HCT116 (cell line): ENCODE measurements around the gene STOX2. TPM values are rescaled to one million over a fixed set of nuclear protein-coding genes. Genes with fewer than 3 reads are reported as not detected.

Experiments
- ATAC-seq: fragments of 200-7000 bp; cut with Tn5 transposase; 2 replicates; pipeline ENCODE4 v1.9.1; 2020; ENCODE audit warnings: mild to moderate bottlenecking, moderate library complexity
- BruUV-seq: library from RNA; stranded (reverse); fragments of 400-500 nt; replicated peaks from 2 replicates; lab custom pipeline; 2021; lab: Mats Ljungman, UMichigan
- CTCF ChIA-PET: fragments of 300-600 bp; sonication (Branson Sonifier 250); formaldehyde crosslinking; loops from one replicate; lab custom pipeline; 2021; ENCODE audit warnings: antibody characterized with exemption; lab: Charles Lee
- POLR2A ChIA-PET: fragments of 300-600, 350-600 bp; sonication (Branson Sonifier 250); formaldehyde crosslinking; loops from one replicate; lab custom pipeline; 2021; ENCODE audit warnings: antibody characterized with exemption; lab: Charles Lee
- RAD21 ChIA-PET, 2 experiments: fragments of 300-600 bp; sonication (Branson Sonifier 250); formaldehyde crosslinking; loops; one replicate each; lab custom pipeline; 2023; ENCODE audit warnings: low total read pairs in 2 of 2; ENCODE audit not compliant: uncharacterized antibody in 2 of 2, unreplicated experiment in 2 of 2, low non-redundant PET in 1 of 2; lab: Charles Lee
- DNase-seq: peaks from one replicate; pipeline ENCODE4 v3.0.0-alpha.2; 2010; ENCODE audit warnings: low read depth, low spot score
- H2AFZ ChIP-seq: fragments of 200-600 bp; shearing (Covaris generic), sonication (generic); 2 replicates; pipeline ENCODE4 v1.6.1; 2017; ENCODE audit warnings: low read depth, mixed run types, mixed read lengths, antibody characterized with exemption, low read length; ENCODE audit not compliant: poor library complexity, severe bottlenecking
- H3K27ac ChIP-seq: 2 replicates; pipeline ENCODE4 v1.5.1; 2012; ENCODE audit warnings: low read depth, low read length
- H3K27me3 ChIP-seq: fragments of 200-600 bp; sonication (generic); 2 replicates; pipeline ENCODE4 v1.6.1; 2016; ENCODE audit warnings: mixed run types, low read length, mixed read lengths; ENCODE audit not compliant: insufficient read depth
- H3K36me3 ChIP-seq, 2 experiments: fragments of 200-500 bp in 1 of 2; fragments of 200-600 bp in 1 of 2; sonication (Bioruptor generic) in 1 of 2; sonication (generic) in 1 of 2; 2 replicates each; pipeline versions ENCODE4 v1.5.1 to v1.6.1; 2014 to 2016; ENCODE audit warnings: low read length in 2 of 2, inconsistent platforms in 1 of 2, mixed read lengths in 1 of 2, mixed run types in 1 of 2; ENCODE audit not compliant: insufficient read depth in 2 of 2, control insufficient read depth in 1 of 2
- H3K4me1 ChIP-seq, 2 experiments: fragments of 200-600 bp in 1 of 2; sonication (generic) in 1 of 2; 2 replicates each; pipeline versions ENCODE4 v1.5.1 to v1.6.1; 2012 to 2017; ENCODE audit warnings: low read length in 2 of 2, inconsistent platforms in 1 of 2, mild to moderate bottlenecking in 1 of 2, mixed read lengths in 1 of 2, mixed run types in 1 of 2, moderate library complexity in 1 of 2; ENCODE audit not compliant: insufficient read depth in 2 of 2, control insufficient read depth in 1 of 2
- H3K4me2 ChIP-seq: fragments of 200-600 bp; sonication (generic); 2 replicates; pipeline ENCODE4 v1.6.1; 2017; ENCODE audit warnings: mixed run types, low read length, mixed read lengths
- H3K4me3 ChIP-seq, 2 experiments: fragments of 200-600 bp in 1 of 2; sonication (generic) in 1 of 2; replicated peaks in 1 of 2; 2 replicates each; pipeline ENCODE4 v1.5.1; 2011 to 2016; ENCODE audit warnings: low read length in 2 of 2, control low read depth in 1 of 2, low read depth in 1 of 2, mild to moderate bottlenecking in 1 of 2, mixed read lengths in 1 of 2, mixed run types in 1 of 2
- H3K79me2 ChIP-seq: fragments of 200-600 bp; sonication (generic); 2 replicates; pipeline ENCODE4 v1.6.1; 2017; ENCODE audit warnings: mild to moderate bottlenecking, mixed run types, low read length, moderate library complexity, mixed read lengths; ENCODE audit not compliant: insufficient read depth
- H3K9ac ChIP-seq: fragments of 200-600 bp; sonication (generic); 2 replicates; pipeline ENCODE4 v1.6.1; 2016; ENCODE audit warnings: low read length, mixed read lengths
- H3K9me2 ChIP-seq: fragments of 200-600 bp; sonication (generic), shearing (Covaris generic); 2 replicates; pipeline ENCODE4 v1.6.1; 2017; ENCODE audit warnings: mixed run types, mild to moderate bottlenecking, moderate library complexity; ENCODE audit not compliant: insufficient read depth
- H3K9me3 ChIP-seq, 2 experiments: fragments of 200-500 bp in 1 of 2; fragments of 200-600 bp in 1 of 2; sonication (Bioruptor generic) in 1 of 2; sonication (generic) in 1 of 2; 2 replicates each; pipeline ENCODE4 v1.6.1; 2014 to 2017; ENCODE audit warnings: low read length in 2 of 2, mixed read lengths in 2 of 2, inconsistent platforms in 1 of 2, low read depth in 1 of 2, mild to moderate bottlenecking in 1 of 2, mixed run types in 1 of 2, moderate library complexity in 1 of 2; ENCODE audit not compliant: control insufficient read depth in 1 of 2, insufficient read depth in 1 of 2
- H4K20me1 ChIP-seq: fragments of 200-600 bp; sonication (generic), shearing (Covaris generic); 2 replicates; pipeline ENCODE4 v1.6.1; 2017; ENCODE audit warnings: mixed run types, mild to moderate bottlenecking, moderate library complexity; ENCODE audit not compliant: insufficient read depth
- ELF1 ChIP-seq: IDR thresholded peaks from 2 replicates; pipeline ENCODE4 v1.6.1; 2012; ENCODE audit warnings: low read depth, borderline replicate concordance
- EZH2phosphoT487 ChIP-seq: fragments of 200-600 bp; IDR thresholded peaks from 2 replicates; pipeline ENCODE4 v1.6.1; 2018; ENCODE audit warnings: antibody characterized with exemption, borderline replicate concordance
- SIN3A ChIP-seq: IDR thresholded peaks from 2 replicates; pipeline ENCODE4 v1.6.1; 2012; ENCODE audit warnings: low read depth
- ZFX ChIP-seq: fragments of 450-650 bp; IDR thresholded peaks from 2 replicates; pipeline ENCODE4 v1.6.1; 2017
- ZNF274 ChIP-seq: fragments of 200-500 bp; sonication (Bioruptor generic); IDR thresholded peaks from 2 replicates; pipeline ENCODE4 v1.6.1; 2014; ENCODE audit warnings: mild to moderate bottlenecking, low read depth, low read length, inconsistent platforms
- intact Hi-C: fragments of 100-400 bp; cut with micrococcal nuclease; formaldehyde crosslinking; loops from 2 replicates; pipeline ENCODE4 v1.10.0; 2022
- total RNA-seq: library from RNA; stranded (reverse); gene quantifications from one replicate; pipeline ENCODE4 v1.2.1, GENCODE V29; 2021; ENCODE audit not compliant: unreplicated experiment
- TF ChIP-seq, protein P1 (sequence below), 3 experiments: fragments of 200-600 bp in 1 of 3; sonication (generic) in 1 of 3; IDR thresholded peaks in 2 of 3; conservative IDR thresholded peaks in 1 of 3; 2 replicates each; pipeline ENCODE4 v1.5.1; 2012 to 2017; ENCODE audit warnings: low read depth in 2 of 3, low read length in 2 of 3, antibody characterized with exemption in 1 of 3, borderline replicate concordance in 1 of 3, control low read depth in 1 of 3, mild to moderate bottlenecking in 1 of 3, mixed read lengths in 1 of 3, mixed run types in 1 of 3, moderate library complexity in 1 of 3; ENCODE audit not compliant: insufficient read depth in 1 of 3
- TF ChIP-seq, protein P2 (sequence below): IDR thresholded peaks from 2 replicates; pipeline ENCODE4 v1.6.1; 2012; ENCODE audit warnings: low read depth

Gene STOX2
- total RNA-seq, 1 experiment from 2014 or later = 6.3 TPM

DNA sequence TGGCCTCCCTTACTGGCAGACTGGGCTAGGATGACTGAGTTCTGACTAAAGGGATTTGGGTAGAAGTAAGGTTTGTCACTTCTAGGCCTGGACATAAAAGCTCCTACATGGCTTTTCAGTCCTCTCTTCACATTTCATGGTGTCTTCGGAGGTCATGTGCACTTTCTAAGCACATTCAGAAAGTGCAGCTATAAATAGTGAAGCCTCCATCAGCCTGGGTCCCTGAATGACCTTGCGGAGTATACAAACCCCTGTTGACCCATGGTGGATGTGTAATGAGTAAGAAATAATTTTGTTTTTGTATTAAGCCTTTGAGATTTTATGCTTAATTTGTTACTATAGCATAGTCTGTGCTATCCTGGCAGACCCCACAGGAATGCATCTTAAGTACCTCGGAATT is 154.0 kb downstream of the STOX2 start:
- H3K9ac ChIP-seq = no peak overlapping the region
- H3K79me2 ChIP-seq = no peaks in the 10 kb centered on the region
- no peak for TF ChIP-seq EZH2phosphoT487
- TF ChIP-seq, protein P1, sequence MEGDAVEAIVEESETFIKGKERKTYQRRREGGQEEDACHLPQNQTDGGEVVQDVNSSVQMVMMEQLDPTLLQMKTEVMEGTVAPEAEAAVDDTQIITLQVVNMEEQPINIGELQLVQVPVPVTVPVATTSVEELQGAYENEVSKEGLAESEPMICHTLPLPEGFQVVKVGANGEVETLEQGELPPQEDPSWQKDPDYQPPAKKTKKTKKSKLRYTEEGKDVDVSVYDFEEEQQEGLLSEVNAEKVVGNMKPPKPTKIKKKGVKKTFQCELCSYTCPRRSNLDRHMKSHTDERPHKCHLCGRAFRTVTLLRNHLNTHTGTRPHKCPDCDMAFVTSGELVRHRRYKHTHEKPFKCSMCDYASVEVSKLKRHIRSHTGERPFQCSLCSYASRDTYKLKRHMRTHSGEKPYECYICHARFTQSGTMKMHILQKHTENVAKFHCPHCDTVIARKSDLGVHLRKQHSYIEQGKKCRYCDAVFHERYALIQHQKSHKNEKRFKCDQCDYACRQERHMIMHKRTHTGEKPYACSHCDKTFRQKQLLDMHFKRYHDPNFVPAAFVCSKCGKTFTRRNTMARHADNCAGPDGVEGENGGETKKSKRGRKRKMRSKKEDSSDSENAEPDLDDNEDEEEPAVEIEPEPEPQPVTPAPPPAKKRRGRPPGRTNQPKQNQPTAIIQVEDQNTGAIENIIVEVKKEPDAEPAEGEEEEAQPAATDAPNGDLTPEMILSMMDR (IDR thresholded peaks at IDR 0.05 in 2 of 3, conservative IDR thresholded peaks at IDR 0.05 in 1 of 3; ENCODE audit: borderline replicate concordance in 1 of 3, insufficient read depth in 1 of 3, low read depth in 2 of 3, low read length in 2 of 3) = no peak
- no peak for TF ChIP-seq ZNF274
- TF ChIP-seq ZFX = no peak
- no peak for TF ChIP-seq SIN3A
- TF ChIP-seq, protein P2, sequence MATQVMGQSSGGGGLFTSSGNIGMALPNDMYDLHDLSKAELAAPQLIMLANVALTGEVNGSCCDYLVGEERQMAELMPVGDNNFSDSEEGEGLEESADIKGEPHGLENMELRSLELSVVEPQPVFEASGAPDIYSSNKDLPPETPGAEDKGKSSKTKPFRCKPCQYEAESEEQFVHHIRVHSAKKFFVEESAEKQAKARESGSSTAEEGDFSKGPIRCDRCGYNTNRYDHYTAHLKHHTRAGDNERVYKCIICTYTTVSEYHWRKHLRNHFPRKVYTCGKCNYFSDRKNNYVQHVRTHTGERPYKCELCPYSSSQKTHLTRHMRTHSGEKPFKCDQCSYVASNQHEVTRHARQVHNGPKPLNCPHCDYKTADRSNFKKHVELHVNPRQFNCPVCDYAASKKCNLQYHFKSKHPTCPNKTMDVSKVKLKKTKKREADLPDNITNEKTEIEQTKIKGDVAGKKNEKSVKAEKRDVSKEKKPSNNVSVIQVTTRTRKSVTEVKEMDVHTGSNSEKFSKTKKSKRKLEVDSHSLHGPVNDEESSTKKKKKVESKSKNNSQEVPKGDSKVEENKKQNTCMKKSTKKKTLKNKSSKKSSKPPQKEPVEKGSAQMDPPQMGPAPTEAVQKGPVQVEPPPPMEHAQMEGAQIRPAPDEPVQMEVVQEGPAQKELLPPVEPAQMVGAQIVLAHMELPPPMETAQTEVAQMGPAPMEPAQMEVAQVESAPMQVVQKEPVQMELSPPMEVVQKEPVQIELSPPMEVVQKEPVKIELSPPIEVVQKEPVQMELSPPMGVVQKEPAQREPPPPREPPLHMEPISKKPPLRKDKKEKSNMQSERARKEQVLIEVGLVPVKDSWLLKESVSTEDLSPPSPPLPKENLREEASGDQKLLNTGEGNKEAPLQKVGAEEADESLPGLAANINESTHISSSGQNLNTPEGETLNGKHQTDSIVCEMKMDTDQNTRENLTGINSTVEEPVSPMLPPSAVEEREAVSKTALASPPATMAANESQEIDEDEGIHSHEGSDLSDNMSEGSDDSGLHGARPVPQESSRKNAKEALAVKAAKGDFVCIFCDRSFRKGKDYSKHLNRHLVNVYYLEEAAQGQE = no peak
- no peak for TF ChIP-seq ELF1
- H3K9me3 ChIP-seq = no peaks in the 10 kb centered on the region
- no TSS peak for BruUV-seq
- H3K4me1 ChIP-seq = no peaks in the 10 kb centered on the region
- H4K20me1 ChIP-seq = no peaks in the 10 kb centered on the region
- no peak overlapping the region for H3K4me2 ChIP-seq
- no peak overlapping the region for H2AFZ ChIP-seq
- H3K9me2 ChIP-seq = no peaks in the 10 kb centered on the region
- DNase-seq = no peak
- H3K27me3 ChIP-seq = no peaks in the 10 kb centered on the region
- no peak overlapping the region for H3K4me3 ChIP-seq
- ATAC-seq = no peak
- no peak overlapping the region for H3K27ac ChIP-seq
- ChIA-PET RAD21 (no interaction called here), POLR2A (no interaction called here), CTCF (no interaction called here)
- no peaks in the 10 kb centered on the region for H3K36me3 ChIP-seq
- intact Hi-C loops = no loop called here
